Spleen (tissue), 11 donors: ENCODE data around the gene ZDHHC14. TPM values are rescaled to one million over a fixed set of nuclear protein-coding genes. Genes with fewer than 3 reads are reported as not detected.
"Not testable (repeated sequence)": the region's sequence is repeated elsewhere in the genome, so short reads cannot be mapped to it uniquely, and the experiment has no call there.

Source experiments
- DNase-seq: peaks from one replicate; pipeline ENCODE4 v3.0.0-alpha.2; 2020
- H3K27ac ChIP-seq, 8 donors: fragments of 200-600 bp; sonication (generic) in 7 of 8; 1 replicate in 4 of 8; 2 replicates in 4 of 8; pipeline versions ENCODE4 v1.5.0 to v1.8.0; 2016 to 2021; ENCODE audit warnings: inconsistent platforms in 4 of 8, mild to moderate bottlenecking in 4 of 8, moderate library complexity in 1 of 8
- H3K27me3 ChIP-seq, 7 donors: fragments of 200-600 bp; sonication (generic) in 6 of 7; replicated peaks in 1 of 7; 1 replicate in 4 of 7; 2 replicates in 3 of 7; pipeline versions ENCODE4 v1.5.0 to v1.8.0; 2016 to 2021; ENCODE audit warnings: inconsistent platforms in 3 of 7, mild to moderate bottlenecking in 1 of 7
- H3K36me3 ChIP-seq, 6 donors: fragments of 200-600 bp; sonication (generic) in 5 of 6; 1 replicate in 4 of 6; 2 replicates in 2 of 6; pipeline versions ENCODE4 v1.5.0 to v1.8.0; 2016 to 2021; ENCODE audit warnings: inconsistent platforms in 2 of 6
- H3K4me1 ChIP-seq, 6 donors: fragments of 200-600 bp; sonication (generic) in 5 of 6; 1 replicate in 3 of 6; 2 replicates in 3 of 6; pipeline versions ENCODE4 v1.5.0 to v1.8.0; 2016 to 2021; ENCODE audit warnings: inconsistent platforms in 3 of 6
- H3K4me3 ChIP-seq, 8 donors: fragments of 200-600 bp; sonication (generic) in 7 of 8; 1 replicate in 4 of 8; 2 replicates in 4 of 8; pipeline versions ENCODE4 v1.5.0 to v1.8.0; 2016 to 2021; ENCODE audit warnings: inconsistent platforms in 4 of 8, mild to moderate bottlenecking in 4 of 8, moderate library complexity in 2 of 8
- H3K9me3 ChIP-seq, 8 donors: fragments of 200-600 bp; sonication (generic) in 7 of 8; 1 replicate in 4 of 8; 2 replicates in 4 of 8; pipeline versions ENCODE4 v1.5.0 to v1.8.0; 2016 to 2021; ENCODE audit warnings: inconsistent platforms in 4 of 8
- CTCF ChIP-seq, 11 experiments: fragments of 200-600 bp in 7 of 11; fragments of 450-650 bp in 4 of 11; sonication (generic) in 4 of 11; IDR thresholded peaks in 8 of 11; conservative IDR thresholded peaks in 3 of 11; 1 replicate in 7 of 11; 2 replicates in 4 of 11; pipeline versions ENCODE4 v1.4.0 to v1.8.0; 2016 to 2021; ENCODE audit warnings: antibody characterized with exemption in 11 of 11, inconsistent platforms in 4 of 11, mild to moderate bottlenecking in 1 of 11
- POLR2A ChIP-seq, 3 donors: fragments of 450-650 bp; IDR thresholded peaks; one replicate each; pipeline ENCODE4 v1.5.1; 2017; ENCODE audit warnings: antibody characterized with exemption in 3 of 3, mild to moderate bottlenecking in 1 of 3
- POLR2AphosphoS5 ChIP-seq, 3 donors: sonication (generic); formaldehyde crosslinking; IDR thresholded peaks; one replicate each; pipeline ENCODE4 v1.5.1; 2017; ENCODE audit warnings: antibody characterized with exemption in 3 of 3
- WGBS, 5 donors: extraction: QIAGEN DNeasy Blood & Tissue Kit in 3 of 5; methylation state at CpG; one replicate each; pipeline versions ENCODE4 v1.1.5 to v1.1.7; 2013 to 2018; 5-methylcytosine and 5-hydroxymethylcytosine counted together
- intact Hi-C: fragments of 100-400 bp; cut with DNase I; formaldehyde crosslinking; loops from one replicate; pipeline ENCODE4 v1.15.0; 2023; ENCODE audit warnings: low total_unique reads
- polyA plus RNA-seq, 3 donors: library from polyadenylated mRNA; stranded (reverse); fragments of 200-250 nt; gene quantifications; one replicate each; pipeline ENCODE4 v1.2.1, GENCODE V29; 2013
- total RNA-seq, 7 donors: library from RNA; depleted of rRNA in 3 of 7; stranded (reverse); fragments of >200 nt in 3 of 7; fragmentation: NEBNext Ultra II Directional in 4 of 7; extraction: Animal tissue kit (Norgen Biotek cat#: 25700) in 4 of 7; gene quantifications; one replicate each; pipeline versions ENCODE4 v1.1.0 to v1.2.1, GENCODE V29; 2016 to 2021
- donor health status: healthy with polysubstance abuse.
- donor health status: DM: no; HTN: no; CAD: no; lungs with moderate emphysema.
- donor health status: DM: no; HTN: no; CAD: no.
- donor health status: Bipolar disorder and iron deficiency.
- donor health status: healthy.
- donor health status: DM: no; HTN: no; CAD: no.
- donor health status: DM: yes; HTN: yes; CAD: no.

ZDHHC14 gene
- total and polyA plus RNA-seq, 10 donors, result 7.8 to 18.2 (median 11.7) TPM

GRCh38 chr6:157407646-157408045, 26.7 kb downstream of the ZDHHC14 start:
- H3K36me3 ChIP-seq, result peaks cover 0 to 7% (median 0%) of the 10 kb centered on the region in 6 donors
- intact Hi-C loops, result no loop called here
- DNase-seq, result no peak
- no peak overlapping the region for H3K27ac ChIP-seq
- H3K4me1 ChIP-seq, result peaks cover 0 to 13% (median 0%) of the 10 kb centered on the region in 6 donors
- 82 to 90% (median 85%) methylated on average over 3 of the region's 3 CpGs for WGBS, 5 donors
- TF ChIP-seq POLR2AphosphoS5 (IDR thresholded peaks at IDR 0.05) (no peak), CTCF (IDR thresholded peaks at IDR 0.05 in 8 of 11, conservative IDR thresholded peaks at IDR 0.05 in 3 of 11) (no peak), POLR2A (IDR thresholded peaks at IDR 0.05) (no peak)
- H3K27me3 ChIP-seq, result no peaks in the 10 kb centered on the region
- H3K4me3 ChIP-seq, result no peak overlapping the region
- no peaks in the 10 kb centered on the region for H3K9me3 ChIP-seq

- H3K9me3 ChIP-seq, H3K4me3 ChIP-seq, H3K27ac ChIP-seq, intact Hi-C loops, DNase-seq, H3K36me3 ChIP-seq, H3K27me3 ChIP-seq: not testable (repeated sequence)
- 91 to 95% (median 95%) methylated on average over 5 of the region's 5 CpGs for WGBS, 5 donors
- peaks cover 0 to 13% (median 0%) of the 10 kb centered on the region in 6 donors for H3K4me1 ChIP-seq
These were observed 27.4 kb downstream of the ZDHHC14 start for GRCh38 chr6:157408427-157408826.

- intact Hi-C loops, result no loop called here
- H3K27ac ChIP-seq, result no peak overlapping the region
These were observed 29.1 kb downstream of the ZDHHC14 start for GRCh38 chr6:157410045-157410444.

GRCh38 chr6:157411368-157411767, 30.4 kb downstream of the ZDHHC14 start:
- intact Hi-C loops, result no loop called here
- Histone ChIP-seq H3K27ac (no peak overlapping the region), H3K27me3 (no peaks in the 10 kb centered on the region), H3K4me1 (peaks cover 0 to 12% (median 0%) of the 10 kb centered on the region in 6 donors), H3K9me3 (no peaks in the 10 kb centered on the region), H3K4me3 (no peak overlapping the region), H3K36me3 (peaks cover 0 to 7% (median 0%) of the 10 kb centered on the region in 6 donors)
- TF ChIP-seq POLR2A (IDR thresholded peaks at IDR 0.05) (no peak), CTCF (IDR thresholded peaks at IDR 0.05 in 8 of 11, conservative IDR thresholded peaks at IDR 0.05 in 3 of 11) (no peak), POLR2AphosphoS5 (IDR thresholded peaks at IDR 0.05) (no peak)
- WGBS, 5 donors, result 92 to 97% (median 95%) methylated on average over 1 of the region's 1 CpG
- no peak for DNase-seq

More at GRCh38 chr6:157410045-157410444, 29.1 kb downstream of the ZDHHC14 start:
- Histone ChIP-seq H3K4me1 (peaks cover 0 to 13% (median 0%) of the 10 kb centered on the region in 6 donors), H3K27me3 (no peaks in the 10 kb centered on the region), H3K4me3 (no peak overlapping the region), H3K36me3 (peaks cover 0 to 7% (median 0%) of the 10 kb centered on the region in 6 donors), H3K9me3 (no peaks in the 10 kb centered on the region)
- 88 to 98% (median 91%) methylated on average over 4 to 5 of the region's 5 CpGs for WGBS, 5 donors
- no peak for TF ChIP-seq POLR2A (IDR thresholded peaks at IDR 0.05)
- TF ChIP-seq CTCF (IDR thresholded peaks at IDR 0.05 in 8 of 11, conservative IDR thresholded peaks at IDR 0.05 in 3 of 11), result no peak
- no peak for TF ChIP-seq POLR2AphosphoS5 (IDR thresholded peaks at IDR 0.05)
- no peak for DNase-seq

- TF ChIP-seq CTCF (IDR thresholded peaks at IDR 0.05 in 8 of 11, conservative IDR thresholded peaks at IDR 0.05 in 3 of 11) (no peak), POLR2A (IDR thresholded peaks at IDR 0.05) (no peak), POLR2AphosphoS5 (IDR thresholded peaks at IDR 0.05) (no peak)
- no peak overlapping the region for H3K4me3 ChIP-seq
- no peaks in the 10 kb centered on the region for H3K27me3 ChIP-seq
- DNase-seq, result no peak
- 82 to 90% (median 86%) methylated on average over 11 of the region's 11 CpGs for WGBS, 5 donors
- no peaks in the 10 kb centered on the region for H3K9me3 ChIP-seq
- peaks cover 0 to 7% (median 0%) of the 10 kb centered on the region in 6 donors for H3K36me3 ChIP-seq
- intact Hi-C loops, result no loop called here
- no peaks in the 10 kb centered on the region for H3K4me1 ChIP-seq
- H3K27ac ChIP-seq, result no peak overlapping the region
These were observed 31.8 kb downstream of the ZDHHC14 start for GRCh38 chr6:157412791-157413190.
